Stimulated activated CD8-positive, alpha-beta memory T cell treated with anti-CD3 and anti-CD28 coated beads, Interleukin-12 subunit alpha, Interleukin-12 subunit beta, amount 100 ng/mL, for 24 hours (primary cell): ENCODE measurements around the gene ZNF662.

Experiments
- DNase-seq: peaks from one replicate; pipeline ENCODE4 v3.0.0-alpha.2; 2020; ENCODE audit errors: extremely low read depth

ZNF662 gene

DNA sequence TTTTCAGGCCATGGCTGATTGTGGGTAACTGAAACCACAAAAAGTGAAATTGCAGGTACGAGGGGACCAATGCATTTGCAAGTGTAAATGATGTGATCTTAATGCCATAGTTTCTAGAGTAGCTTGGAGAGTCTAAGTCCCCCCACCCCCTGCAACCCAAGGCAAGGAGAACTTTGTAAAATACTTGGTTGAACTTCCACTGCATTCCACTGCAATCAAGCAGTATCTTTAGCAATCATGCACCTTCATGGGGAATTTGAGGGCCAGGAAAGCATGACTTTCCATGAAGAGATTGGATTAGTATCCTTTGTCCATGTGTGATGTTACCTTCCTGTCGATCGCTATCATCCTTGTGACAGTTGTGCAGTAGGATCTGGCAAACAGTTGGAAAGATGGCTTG is 18.9 kb upstream of the ZNF662 start:
- DNase-seq: no peak

DNA sequence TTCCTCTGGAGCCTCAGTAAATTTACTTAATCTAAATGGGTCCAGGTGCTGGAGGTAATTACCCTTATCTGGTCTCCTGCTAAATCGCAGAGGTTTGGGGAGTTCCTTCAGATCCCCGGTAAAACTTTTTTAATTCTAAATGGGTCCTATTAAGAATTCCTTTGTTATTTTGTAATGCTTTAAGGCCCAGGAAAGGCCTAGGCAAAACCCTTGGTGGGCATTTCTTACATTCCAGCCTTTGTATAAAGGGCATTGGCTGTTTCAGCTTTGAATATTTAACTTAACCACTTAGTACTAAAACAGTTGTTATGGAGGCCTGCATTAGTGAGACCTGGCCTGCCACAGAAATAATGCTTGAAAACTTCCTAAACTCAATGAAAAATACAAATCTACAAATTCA is 14.9 kb upstream of the ZNF662 start:
- no peak for DNase-seq

DNA sequence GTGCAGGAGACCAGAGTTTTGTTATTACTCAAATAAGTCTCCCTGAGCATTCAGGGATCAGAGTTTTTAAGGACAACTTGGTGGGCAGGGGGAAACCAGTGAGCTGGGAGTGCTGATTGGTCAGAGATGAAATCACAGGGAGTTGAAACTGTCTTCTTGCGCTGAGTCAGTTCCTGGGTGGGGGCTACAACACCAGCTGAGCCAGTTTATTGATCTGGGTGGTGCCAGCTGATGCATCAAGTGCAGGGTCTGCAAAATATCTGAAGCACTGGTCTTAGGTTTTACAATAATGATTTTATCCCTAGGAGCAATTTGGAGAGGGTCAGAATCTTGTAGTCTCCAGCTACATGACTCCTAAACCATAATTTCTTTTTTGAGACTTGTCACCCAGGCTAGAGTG is 13.8 kb upstream of the ZNF662 start:
- no peak for DNase-seq

DNA sequence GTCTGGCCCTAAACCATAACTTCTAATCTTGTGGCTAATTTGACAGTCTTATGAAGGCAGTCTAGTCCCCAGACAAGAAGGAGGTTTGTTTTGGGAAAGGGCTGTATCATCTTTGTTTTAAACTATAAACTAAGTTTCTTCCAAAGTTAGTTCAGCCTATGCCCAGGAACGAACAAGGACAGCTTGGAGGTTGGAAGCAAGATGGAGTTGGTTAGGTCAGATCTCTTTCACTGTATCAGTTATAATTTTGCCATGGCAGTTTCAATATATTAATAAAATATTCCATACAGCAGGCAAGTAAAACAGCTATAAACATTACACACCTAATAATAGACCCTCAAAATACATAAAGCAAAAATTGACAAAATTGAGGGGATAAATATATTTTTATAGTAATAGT is 13.1 kb upstream of the ZNF662 start:
- no peak for DNase-seq

DNA sequence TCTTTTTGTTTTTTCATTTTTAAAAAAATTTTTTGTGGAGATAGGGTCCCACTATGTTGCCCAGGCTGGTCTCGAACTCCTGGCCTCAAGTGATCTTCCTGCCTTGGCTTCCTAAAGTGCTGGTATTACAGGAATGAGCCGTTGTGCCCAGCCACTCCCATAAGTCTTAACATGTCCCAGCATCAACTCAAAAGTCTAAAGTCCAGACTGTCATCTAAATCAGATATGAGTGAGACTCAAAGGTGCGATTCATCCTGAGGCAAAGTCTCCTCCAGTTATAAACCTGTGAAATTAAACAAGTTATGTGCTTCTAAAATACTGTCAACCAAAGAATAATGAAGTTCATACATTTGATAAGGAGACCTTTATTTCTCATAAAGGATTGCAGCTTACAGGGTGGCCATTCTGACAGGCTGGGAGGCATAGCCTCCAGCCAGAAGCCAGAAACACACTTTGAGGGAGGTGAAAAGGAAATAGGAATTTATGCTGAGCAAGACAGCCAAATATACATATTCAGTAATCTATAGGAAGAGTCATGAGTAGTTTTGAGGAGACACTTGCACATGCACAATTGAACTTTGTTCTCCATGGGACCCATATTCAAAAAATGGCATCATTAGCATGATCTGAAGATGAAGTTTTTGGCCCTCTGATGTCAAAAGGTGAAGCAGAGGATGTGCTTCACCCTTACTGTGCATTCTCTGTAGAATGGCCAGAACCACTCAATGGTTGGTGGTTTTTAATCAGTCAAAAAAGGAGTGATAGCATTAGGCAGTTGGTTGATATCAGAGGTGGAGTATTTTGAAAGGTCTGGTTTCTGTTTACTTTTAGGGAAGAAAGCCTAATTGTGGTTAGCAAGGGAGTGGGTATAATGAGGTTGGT is 11.0 kb upstream of the ZNF662 start:
- DNase-seq: no peak

DNA sequence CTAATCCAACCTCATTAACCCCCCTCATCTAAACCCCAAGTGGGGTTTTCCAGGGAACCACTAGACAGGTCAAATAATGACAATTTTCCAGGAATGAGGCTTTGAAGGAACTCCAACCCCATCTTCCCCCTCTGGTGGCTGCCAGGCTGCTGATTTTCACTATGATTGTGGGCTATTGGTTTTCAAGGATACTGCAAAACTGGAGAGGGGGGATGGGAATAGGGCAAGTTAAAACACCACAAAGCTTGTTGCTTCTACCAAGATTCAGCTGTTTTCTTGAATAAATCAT is 10.4 kb upstream of the ZNF662 start:
- no peak for DNase-seq

DNA sequence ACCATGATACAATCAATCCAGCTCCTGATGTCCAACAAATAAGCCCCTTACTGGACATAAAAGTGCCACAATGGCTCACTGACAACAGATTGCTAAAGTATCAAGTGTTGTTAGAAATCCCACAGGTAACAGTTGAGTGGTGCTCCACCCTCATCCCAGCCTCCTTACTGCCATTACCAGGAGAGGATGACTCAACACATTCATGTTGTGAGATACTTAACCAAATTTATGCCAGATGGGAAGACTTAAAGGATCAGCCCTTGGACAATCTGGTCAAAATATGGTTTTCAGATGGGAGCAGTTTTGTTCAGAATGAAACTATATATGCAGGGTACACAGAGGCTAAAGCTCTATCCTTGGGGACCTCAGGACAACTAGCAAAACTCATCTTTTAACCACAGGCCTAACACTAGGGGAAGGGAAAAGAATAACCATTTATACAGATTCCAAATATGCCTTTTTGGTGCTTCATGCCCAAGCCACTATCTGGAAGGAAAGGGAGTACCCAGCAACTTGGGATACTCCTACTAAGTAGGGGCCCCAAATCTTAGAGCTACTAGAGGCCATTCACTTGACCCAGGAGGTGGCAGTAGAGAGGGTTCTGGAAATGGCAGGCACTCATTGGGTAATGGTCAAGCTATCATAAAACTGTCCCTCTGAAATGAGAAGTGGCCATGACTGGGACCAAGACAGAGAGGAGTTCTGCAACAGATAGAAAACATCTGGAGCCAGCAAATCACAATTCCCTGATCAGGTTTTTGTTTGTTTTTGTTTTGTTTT is 6.9 kb upstream of the ZNF662 start:
- no peak for DNase-seq

DNA sequence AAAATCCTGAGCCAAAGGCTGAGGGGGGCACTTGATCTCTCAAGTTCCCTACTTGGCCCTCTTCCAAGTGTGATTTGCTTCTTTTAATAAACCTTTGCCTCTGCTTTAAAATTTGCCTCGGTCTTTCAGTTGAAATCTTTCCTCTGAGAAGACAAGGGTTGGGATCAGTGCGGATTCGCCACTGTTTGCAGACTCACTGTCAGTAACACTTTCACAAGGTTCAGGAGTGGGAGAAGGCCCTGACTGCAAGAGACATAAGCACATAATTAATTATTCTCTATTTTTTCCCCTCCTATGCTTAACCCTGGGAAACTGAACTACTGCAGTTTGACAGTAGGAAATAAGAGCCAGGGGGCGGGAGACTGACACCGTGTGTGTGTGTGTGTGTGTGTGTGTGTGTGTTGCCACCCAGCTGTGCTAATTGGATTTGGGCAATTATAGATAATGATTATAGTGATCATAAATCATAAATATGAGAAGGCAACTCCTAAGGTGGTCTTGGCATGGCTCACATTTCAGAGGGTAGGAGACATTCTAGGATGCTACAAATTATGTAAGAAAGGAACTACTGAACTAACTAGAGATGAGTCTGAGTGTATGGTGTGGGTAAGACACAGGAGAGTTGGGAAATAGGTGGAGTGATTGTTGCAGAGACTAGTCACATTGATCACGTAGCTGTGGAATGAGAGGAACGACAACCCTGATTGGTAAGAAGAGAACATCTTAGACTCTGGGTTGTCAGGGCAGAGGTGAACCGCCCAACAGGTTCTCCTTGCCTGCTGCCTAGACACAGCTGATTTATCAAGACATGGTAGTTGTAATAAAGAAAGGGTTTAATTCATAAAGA is 5.5 kb upstream of the ZNF662 start:
- DNase-seq: no peak

DNA sequence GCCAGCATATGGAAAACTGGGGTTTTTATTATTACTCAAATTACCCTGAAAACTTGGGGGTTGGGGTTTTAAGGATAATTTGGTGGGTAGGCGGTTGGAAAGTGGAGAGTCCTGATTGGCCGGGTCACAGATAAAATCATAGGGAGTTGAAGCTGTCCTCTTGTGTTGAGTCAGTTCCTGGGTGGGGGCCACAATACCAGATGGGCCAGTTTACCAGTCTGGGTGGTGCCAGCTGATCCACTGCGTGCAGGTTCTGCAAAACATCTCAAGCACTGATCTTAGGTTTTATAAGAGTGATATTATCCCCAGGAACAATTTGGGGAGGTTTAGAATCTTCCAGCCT is 4.9 kb upstream of the ZNF662 start:
- DNase-seq: no peak

DNA sequence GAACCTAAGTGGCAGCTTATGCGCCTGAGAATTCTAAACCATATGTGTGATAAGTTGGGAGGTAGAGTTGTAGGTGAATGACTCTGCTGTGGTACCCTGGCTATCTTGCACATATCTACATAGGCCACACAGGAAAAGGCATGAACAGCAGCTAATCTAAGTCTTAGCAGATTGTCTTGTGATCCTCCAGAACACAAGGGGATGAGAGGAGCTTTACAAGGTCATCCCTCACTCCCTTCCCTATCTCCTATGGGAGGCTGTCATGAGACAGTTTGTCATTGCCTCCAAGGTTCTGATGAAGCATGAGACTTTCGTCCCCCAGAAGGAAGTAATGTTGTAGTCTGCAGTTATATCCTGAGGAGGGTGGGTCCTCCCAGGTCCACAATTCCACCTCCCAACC is 3.7 kb upstream of the ZNF662 start:
- DNase-seq: no peak

DNA sequence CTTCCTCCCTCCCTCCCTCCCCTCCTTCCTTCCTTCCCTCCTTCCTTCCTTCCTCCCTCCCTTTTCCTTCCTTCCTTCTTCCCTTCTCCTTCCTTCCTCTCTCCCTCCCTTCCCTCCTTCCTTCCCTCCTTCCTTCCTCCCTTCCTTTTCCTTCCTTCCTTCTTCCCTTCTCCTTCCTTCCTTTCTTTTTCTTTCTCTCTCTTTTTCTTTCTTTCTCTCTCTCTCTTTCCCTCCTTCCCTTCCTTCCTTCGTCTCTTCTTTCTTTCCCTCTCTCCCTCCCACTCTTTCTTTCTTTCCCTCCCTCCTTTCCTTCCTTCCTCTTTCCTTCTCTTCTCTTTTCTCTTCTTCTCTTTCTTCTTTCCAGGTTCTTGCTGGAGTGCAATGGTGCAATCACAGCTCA is 1.9 kb upstream of the ZNF662 start:
- no peak for DNase-seq

DNA sequence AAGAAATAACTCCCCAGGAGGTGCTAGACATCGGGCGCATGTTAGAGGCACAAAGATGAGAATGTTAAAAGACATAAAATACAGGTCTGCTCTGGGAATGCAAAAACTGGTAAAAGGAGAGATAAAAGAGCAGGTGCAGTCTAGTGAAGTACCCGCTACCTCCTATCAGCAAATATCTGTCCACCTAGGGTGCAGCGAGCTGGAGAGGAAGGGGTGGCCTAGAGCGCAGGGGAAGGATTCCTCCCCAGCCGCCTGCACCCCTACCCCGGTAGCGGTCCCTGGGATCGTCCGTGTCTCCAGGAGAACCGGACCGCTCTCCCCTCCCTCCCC is 237 bp upstream of the ZNF662 start:
- DNase-seq: no peak

DNA sequence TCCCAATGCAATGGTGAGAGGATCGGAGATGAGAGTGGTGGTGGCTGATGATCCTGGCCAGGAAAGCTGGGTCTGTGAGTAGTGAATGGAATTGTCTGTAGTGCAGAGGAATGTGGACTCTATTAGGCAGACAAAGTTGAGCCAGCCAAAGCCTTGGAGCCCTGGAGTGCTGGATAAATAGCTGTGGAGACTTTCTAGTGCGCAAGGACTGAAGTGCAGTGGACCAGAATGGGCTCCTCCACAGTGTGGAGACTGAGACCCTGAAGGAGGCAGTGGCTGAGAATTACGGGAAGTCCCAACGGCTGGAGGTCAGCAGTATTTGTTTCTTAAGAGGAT is 874 bp downstream of the ZNF662 start:
- no peak for DNase-seq

DNA sequence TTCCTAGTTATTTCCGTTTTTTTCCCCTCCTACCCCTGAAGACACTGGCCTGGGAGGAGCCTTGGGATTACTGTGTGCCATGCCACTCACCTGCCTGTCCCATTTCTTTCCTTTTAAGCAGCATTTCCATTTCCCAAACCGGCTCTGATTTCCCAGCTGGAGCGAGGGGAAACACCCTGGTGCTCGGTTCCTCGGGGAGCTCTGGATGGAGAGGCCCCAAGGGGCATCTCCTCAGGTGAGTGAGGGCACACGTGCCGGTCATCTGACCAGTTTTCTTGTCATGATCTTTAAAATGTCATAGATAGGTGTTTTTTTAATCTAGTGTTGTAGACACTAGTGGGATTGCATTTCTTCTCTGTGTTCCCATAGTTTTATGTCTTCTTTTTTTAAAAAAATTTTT is 2.7 kb downstream of the ZNF662 start:
- no peak for DNase-seq

DNA sequence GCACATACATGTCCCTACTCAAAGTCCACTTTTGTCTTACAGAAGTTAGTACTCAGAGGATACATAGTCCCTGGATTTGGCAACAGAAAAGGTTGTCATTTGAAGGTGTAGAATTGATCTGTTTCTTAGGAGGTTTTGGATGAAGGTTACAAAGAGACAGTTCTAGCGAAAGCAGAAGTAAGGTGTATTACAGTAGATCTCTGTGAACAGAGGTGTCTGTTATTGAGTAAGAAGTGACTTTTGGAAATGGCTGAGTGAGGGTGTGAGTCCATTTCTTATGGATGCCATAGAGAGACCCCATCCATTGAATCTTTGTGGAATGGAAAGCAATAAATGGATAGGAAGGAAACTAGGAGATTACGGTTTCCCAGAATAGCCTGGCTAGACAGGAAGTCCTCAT is 5.6 kb downstream of the ZNF662 start:
- no peak for DNase-seq

DNA sequence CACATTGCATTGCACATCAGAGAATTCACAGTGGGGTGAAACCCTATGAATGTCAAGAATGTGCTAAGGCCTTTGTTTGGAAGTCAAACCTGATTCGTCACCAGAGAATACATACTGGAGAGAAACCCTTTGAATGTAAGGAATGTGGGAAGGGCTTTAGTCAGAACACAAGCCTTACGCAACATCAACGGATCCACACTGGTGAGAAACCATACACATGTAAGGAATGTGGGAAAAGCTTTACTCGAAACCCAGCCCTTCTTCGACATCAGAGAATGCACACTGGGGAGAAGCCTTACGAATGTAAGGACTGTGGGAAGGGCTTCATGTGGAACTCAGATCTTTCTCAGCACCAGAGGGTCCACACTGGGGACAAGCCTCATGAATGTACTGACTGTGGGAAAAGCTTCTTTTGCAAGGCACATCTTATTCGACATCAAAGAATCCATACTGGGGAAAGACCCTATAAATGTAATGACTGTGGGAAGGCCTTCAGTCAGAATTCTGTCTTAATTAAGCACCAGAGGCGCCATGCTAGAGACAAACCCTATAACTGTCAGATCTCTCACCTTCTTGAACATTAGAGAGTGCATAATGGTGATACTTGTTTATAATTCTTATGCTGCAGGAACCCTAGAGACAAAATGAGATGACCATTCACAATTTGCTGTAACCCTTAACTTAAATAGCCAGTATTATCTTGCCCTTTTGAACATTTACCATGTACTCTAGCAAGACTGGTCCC is 9.0 kb downstream of the ZNF662 start:
- DNase-seq: no peak

DNA sequence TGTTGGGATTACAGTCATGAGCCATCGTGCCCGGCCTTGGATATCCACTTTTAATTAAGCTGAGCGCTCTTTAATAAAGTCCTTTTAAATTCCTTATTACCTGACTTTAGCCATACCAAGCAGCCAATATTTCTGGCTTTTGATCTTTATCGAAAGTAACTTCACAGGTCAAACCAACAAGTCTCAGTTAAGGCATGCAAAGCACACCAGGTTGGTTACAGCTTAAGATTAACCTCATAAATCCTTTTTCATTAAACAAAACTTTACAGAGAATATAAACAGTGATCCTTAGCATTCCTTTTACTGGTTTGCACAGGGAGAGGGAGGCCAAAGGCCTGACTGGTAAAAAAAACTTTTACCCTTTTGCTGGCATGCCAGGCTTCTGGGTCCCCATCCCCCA is 17.7 kb downstream of the ZNF662 start:
- no peak for DNase-seq

DNA sequence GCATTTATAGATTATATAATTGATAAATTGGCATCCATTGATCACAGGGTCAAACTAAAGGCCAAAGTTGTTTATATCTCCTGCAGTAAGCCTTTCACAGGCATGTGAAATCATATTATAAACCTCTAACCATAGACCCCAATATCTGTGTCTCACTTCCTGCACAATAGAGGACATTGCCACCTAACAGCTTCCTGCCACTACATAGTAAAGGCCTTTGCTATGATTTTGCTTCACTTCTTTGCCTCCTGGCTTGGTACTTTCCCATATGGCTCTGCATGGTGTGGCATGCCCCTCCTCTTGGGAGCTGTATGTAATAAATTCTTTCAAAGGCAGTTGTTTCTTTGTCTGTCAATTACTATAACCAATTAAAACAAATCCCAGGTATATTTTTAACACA is 20.4 kb downstream of the ZNF662 start:
- DNase-seq: no peak

DNA sequence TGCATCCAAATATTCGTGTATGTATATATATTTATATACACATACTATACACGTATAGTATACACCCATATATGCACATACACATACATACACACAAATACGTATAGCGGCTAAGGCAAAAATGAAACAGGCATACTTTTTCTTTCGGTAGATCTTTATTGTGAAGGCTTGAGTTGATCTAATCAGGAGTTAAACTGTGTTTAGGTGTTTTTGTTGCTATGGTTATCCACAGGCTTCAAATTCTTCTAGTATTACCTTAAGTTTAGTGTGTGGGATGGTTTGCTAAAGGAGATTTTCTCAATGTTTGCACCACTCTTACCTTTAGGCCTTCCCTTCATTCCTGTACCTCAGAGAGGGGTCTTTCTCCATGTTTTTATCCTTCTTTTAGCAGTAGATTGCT is 28.2 kb downstream of the ZNF662 start:
- DNase-seq: no peak

DNA sequence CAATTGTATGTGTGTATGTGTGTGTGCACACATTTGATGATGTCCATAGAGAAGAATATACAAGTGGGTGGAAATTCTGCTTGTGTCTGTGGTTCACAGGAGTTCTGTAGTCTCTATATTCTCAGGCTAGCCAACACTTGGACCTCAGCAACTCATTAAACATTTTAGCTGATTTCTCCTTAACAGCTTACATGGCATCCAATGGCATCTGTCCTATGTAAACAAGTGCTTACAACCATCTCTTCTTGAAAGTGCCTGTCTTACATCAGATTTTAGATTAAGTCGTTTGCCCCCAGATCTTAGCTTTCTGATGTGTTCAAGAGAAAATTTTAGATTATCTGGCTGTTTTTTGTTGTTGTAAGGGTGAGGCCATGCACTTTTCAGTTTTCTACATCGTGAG is 29.0 kb downstream of the ZNF662 start:
- DNase-seq: no peak

DNA sequence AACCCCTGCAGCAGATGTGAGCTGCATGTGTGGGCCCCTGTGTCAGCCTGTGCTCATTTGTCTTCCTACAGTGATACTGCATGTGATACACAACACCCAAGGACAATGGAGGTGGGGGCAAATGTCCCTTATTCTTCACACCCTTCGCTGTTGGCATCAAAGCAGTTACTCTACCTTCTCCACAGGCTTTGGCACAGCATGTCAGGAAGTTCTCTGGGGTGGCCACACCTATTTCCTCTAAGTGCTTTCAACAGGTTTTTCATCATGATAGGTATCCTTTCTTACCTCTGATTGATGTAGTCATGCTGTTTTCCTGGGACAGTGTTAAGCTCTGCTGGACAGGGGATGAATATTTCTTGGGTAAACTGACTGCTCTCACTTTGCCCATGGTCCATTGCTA is 29.5 kb downstream of the ZNF662 start:
- no peak for DNase-seq
